ENCODE results near the gene SLC46A2. TPM values are rescaled to one million over a fixed set of nuclear protein-coding genes. Genes with fewer than 3 reads are reported as not detected.
A peak's percentile ranks its signal among the peaks of the same experiment; 100 is the strongest.

SLC46A2 gene
- total RNA-seq, 1 donor from 2014 or later, result not detected

- DNase-seq (ENCODE audit: low read depth in 2 of 2), result no peak
Observed at GRCh38 chr9:112858625-112859147, 32.0 kb downstream of the SLC46A2 start.

GRCh38 chr9:112858005-112858404 is 32.7 kb downstream of the SLC46A2 start:
- no peak for DNase-seq (ENCODE audit: low read depth in 2 of 2)

- peak in 1 of 2 donors; percentile 43 for DNase-seq (ENCODE audit: low read depth in 2 of 2)
Observed at GRCh38 chr9:112856843-112857242, 33.8 kb downstream of the SLC46A2 start.

- DNase-seq (ENCODE audit: low read depth in 2 of 2), result no peak
Observed at GRCh38 chr9:112856200-112856599, 34.5 kb downstream of the SLC46A2 start.

- no peak for DNase-seq (ENCODE audit: low read depth in 2 of 2)
Observed at GRCh38 chr9:112854657-112855056, 36.0 kb downstream of the SLC46A2 start.

GRCh38 chr9:112853882-112854585 is 36.6 kb downstream of the SLC46A2 start:
- DNase-seq (ENCODE audit: low read depth in 2 of 2), result no peak

- peak in 1 of 2 donors; percentile 13 for DNase-seq (ENCODE audit: low read depth in 2 of 2)
Observed at GRCh38 chr9:112852741-112853504, 37.8 kb downstream of the SLC46A2 start.

GRCh38 chr9:112850840-112851239 is 39.8 kb downstream of the SLC46A2 start:
- no peak for DNase-seq (ENCODE audit: low read depth in 2 of 2)

GRCh38 chr9:112849363-112849922 is 41.2 kb downstream of the SLC46A2 start:
- DNase-seq (ENCODE audit: low read depth in 2 of 2), result no peak

- peak in 1 of 2 donors; percentile 10 for DNase-seq (ENCODE audit: low read depth in 2 of 2)
Observed at GRCh38 chr9:112848316-112849151, 42.1 kb downstream of the SLC46A2 start.

- DNase-seq (ENCODE audit: low read depth in 2 of 2), result peak; percentile 21 to 29
Observed at GRCh38 chr9:112846528-112847488, 43.9 kb downstream of the SLC46A2 start.

- peak; percentile 67 to 72 for DNase-seq (ENCODE audit: low read depth in 2 of 2)
Observed at GRCh38 chr9:112844771-112845542, 45.7 kb downstream of the SLC46A2 start.

GRCh38 chr9:112842555-112842954 is 48.1 kb downstream of the SLC46A2 start:
- DNase-seq (ENCODE audit: low read depth in 2 of 2), result no peak

GRCh38 chr9:112841261-112841660 is 49.4 kb downstream of the SLC46A2 start:
- DNase-seq (ENCODE audit: low read depth in 2 of 2), result no peak

GRCh38 chr9:112839331-112839730 is 51.3 kb downstream of the SLC46A2 start:
- no peak for DNase-seq (ENCODE audit: low read depth in 2 of 2)

GRCh38 chr9:112838342-112838741 is 52.3 kb downstream of the SLC46A2 start:
- no peak for DNase-seq (ENCODE audit: low read depth in 2 of 2)

GRCh38 chr9:112836394-112836793 is 54.3 kb downstream of the SLC46A2 start:
- DNase-seq (ENCODE audit: low read depth in 2 of 2), result peak; percentile 34 to 56

- DNase-seq (ENCODE audit: low read depth in 2 of 2), result no peak
Observed at GRCh38 chr9:112833081-112833480, 57.6 kb downstream of the SLC46A2 start.

GRCh38 chr9:112831969-112832368 is 58.7 kb downstream of the SLC46A2 start:
- DNase-seq (ENCODE audit: low read depth in 2 of 2), result no peak
